Keratinocyte (primary cell): ENCODE measurements around the gene PAX2. TPM values are rescaled to one million over a fixed set of nuclear protein-coding genes. Genes with fewer than 3 reads are reported as not detected.

Experiments used
- DNase-seq: peaks from one replicate; pipeline ENCODE4 v3.0.0-alpha.2; 2011; ENCODE audit warnings: low read depth, missing footprints, low spot score
- FAIRE-seq: peaks from 2 replicates; lab custom pipeline; 2011; peaks lifted over from hg19 to GRCh38; lab: Jason Lieb, UNC
- H2AFZ ChIP-seq: 2 replicates; pipeline ENCODE4 v1.6.0; 2012; ENCODE audit warnings: low read length, control low read depth, inconsistent platforms; ENCODE audit not compliant: control insufficient read depth
- H3K27ac ChIP-seq: 2 replicates; pipeline ENCODE4 v1.5.1; 2011; ENCODE audit warnings: low read length; ENCODE audit not compliant: control insufficient read depth, insufficient read depth
- H3K27me3 ChIP-seq: 3 replicates; pipeline ENCODE4 v1.6.0; 2011; ENCODE audit warnings: low read length; ENCODE audit not compliant: control insufficient read depth, insufficient read depth; ENCODE audit errors: extremely low read depth
- H3K36me3 ChIP-seq, 2 experiments: 2 replicates in 1 of 2; 3 replicates in 1 of 2; pipeline ENCODE4 v1.5.1; 2011; ENCODE audit warnings: low read length in 2 of 2, mild to moderate bottlenecking in 1 of 2; ENCODE audit not compliant: control insufficient read depth in 2 of 2, insufficient read depth in 2 of 2; ENCODE audit errors: extremely low read depth in 1 of 2
- H3K4me1 ChIP-seq: 3 replicates; pipeline ENCODE4 v1.5.1; 2011; ENCODE audit warnings: low read length; ENCODE audit not compliant: control insufficient read depth, insufficient read depth; ENCODE audit errors: extremely low read depth
- H3K4me2 ChIP-seq: 3 replicates; pipeline ENCODE4 v1.6.0; 2011; ENCODE audit warnings: low read depth, low read length; ENCODE audit not compliant: control insufficient read depth, insufficient read depth; ENCODE audit errors: extremely low read depth
- H3K4me3 ChIP-seq, 3 experiments: fragments of 200-600 bp in 1 of 3; sonication (generic) in 1 of 3; 2 replicates in 2 of 3; 3 replicates in 1 of 3; pipeline ENCODE4 v1.5.1; 2011 to 2016; ENCODE audit warnings: low read length in 3 of 3, mild to moderate bottlenecking in 3 of 3, control low read depth in 2 of 3, inconsistent platforms in 1 of 3, low read depth in 1 of 3, mixed read lengths in 1 of 3, mixed run types in 1 of 3, moderate library complexity in 1 of 3; ENCODE audit not compliant: control insufficient read depth in 2 of 3, insufficient read depth in 2 of 3; ENCODE audit errors: extremely low read depth in 1 of 3
- H3K79me2 ChIP-seq: 2 replicates; pipeline ENCODE4 v1.6.0; 2012; ENCODE audit warnings: low read length; ENCODE audit not compliant: control insufficient read depth, insufficient read depth
- H3K9ac ChIP-seq: 3 replicates; pipeline ENCODE4 v1.6.0; 2011; ENCODE audit warnings: low read length; ENCODE audit not compliant: control insufficient read depth, insufficient read depth; ENCODE audit errors: extremely low read depth
- H3K9me1 ChIP-seq: 3 replicates; pipeline ENCODE4 v1.6.0; 2011; ENCODE audit warnings: low read length; ENCODE audit not compliant: control insufficient read depth, insufficient read depth; ENCODE audit errors: extremely low read depth
- H3K9me3 ChIP-seq: 2 replicates; pipeline ENCODE4 v1.5.1; 2012; ENCODE audit warnings: low read depth, low read length; ENCODE audit not compliant: control insufficient read depth
- H4K20me1 ChIP-seq: 3 replicates; pipeline ENCODE4 v1.6.0; 2011; ENCODE audit warnings: low read length; ENCODE audit not compliant: control insufficient read depth, insufficient read depth; ENCODE audit errors: extremely low read depth
- EZH2 ChIP-seq: IDR thresholded peaks from one replicate; pipeline ENCODE4 v1.6.1; 2012; ENCODE audit warnings: inconsistent platforms, mild to moderate bottlenecking, low read length, moderate library complexity
- dilution Hi-C: fragments of 300-500 bp; cut with MboI; formaldehyde crosslinking; loops from one replicate; pipeline ENCODE4 v1.7.0; 2020; ENCODE audit warnings: low sequenced_read_pairs; ENCODE audit not compliant: extremely low pct_ligation_motif_present
- polyA plus RNA-seq, 5 experiments: library from polyadenylated mRNA; depleted of rRNA in 3 of 5; stranded (reverse) in 3 of 5; stranded (forward) in 1 of 5; unstranded in 1 of 5; fragments of >200 nt; gene quantifications; 1 replicate in 1 of 5; 2 replicates in 3 of 5; 3 replicates in 1 of 5; pipeline versions ENCODE4 v1.2.1 to v1.2.3, GENCODE V29; 2011 to 2012; ENCODE audit warnings: missing spikeins in 2 of 5, low read depth in 1 of 5, low replicate concordance in 1 of 5
- TF ChIP-seq, protein P1 (sequence below), 3 experiments: IDR thresholded peaks in 1 of 3; conservative IDR thresholded peaks in 1 of 3; optimal IDR thresholded peaks in 1 of 3; 2 replicates in 2 of 3; 3 replicates in 1 of 3; pipeline versions ENCODE3 to v1.5.1; 2011; ENCODE audit warnings: low read length in 3 of 3, mild to moderate bottlenecking in 3 of 3, moderate library complexity in 2 of 3, control low read depth in 1 of 3, inconsistent platforms in 1 of 3; ENCODE audit not compliant: insufficient read depth in 2 of 3; ENCODE audit errors: extremely low read depth in 1 of 3

Gene PAX2
- polyA plus RNA-seq, 1 donor (not counting 4 experiments of a cell fraction or from before 2014, with no cell fraction given) = not detected

DNA sequence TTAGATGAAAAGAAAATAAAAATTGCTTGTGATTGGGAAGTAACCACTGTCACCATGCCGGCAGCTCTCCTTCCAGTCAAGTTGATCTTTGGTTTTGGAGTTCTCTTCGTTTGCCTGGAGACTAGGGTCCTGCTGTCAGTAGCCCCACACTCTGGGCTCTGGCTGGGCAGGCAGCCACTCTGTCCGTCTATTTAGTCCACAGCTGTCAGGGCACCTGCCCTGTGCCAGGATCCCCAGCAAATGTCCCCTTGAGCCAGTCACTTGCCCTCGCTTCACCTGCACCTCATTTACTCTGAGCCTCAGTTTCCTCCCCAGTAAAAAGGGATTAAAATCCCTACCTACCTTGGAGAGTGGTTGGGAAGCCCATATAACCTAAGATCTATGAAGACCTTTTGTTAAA lies 55.5 kb downstream of the PAX2 start:
- Histone ChIP-seq H3K4me1 (no peaks in the 10 kb centered on the region), H2AFZ (no peak overlapping the region), H3K9ac (no peak overlapping the region), H4K20me1 (no peaks in the 10 kb centered on the region), H3K4me3 (no peak overlapping the region), H3K4me2 (no peak overlapping the region), H3K27me3 (peaks cover 49% of the 10 kb centered on the region), H3K27ac (no peak overlapping the region), H3K79me2 (no peaks in the 10 kb centered on the region), H3K36me3 (no peaks in the 10 kb centered on the region), H3K9me1 (no peaks in the 10 kb centered on the region), H3K9me3 (no peaks in the 10 kb centered on the region)
- dilution Hi-C loops = no loop called here
- FAIRE-seq (no peak), DNase-seq (no peak)
- TF ChIP-seq, protein P1, sequence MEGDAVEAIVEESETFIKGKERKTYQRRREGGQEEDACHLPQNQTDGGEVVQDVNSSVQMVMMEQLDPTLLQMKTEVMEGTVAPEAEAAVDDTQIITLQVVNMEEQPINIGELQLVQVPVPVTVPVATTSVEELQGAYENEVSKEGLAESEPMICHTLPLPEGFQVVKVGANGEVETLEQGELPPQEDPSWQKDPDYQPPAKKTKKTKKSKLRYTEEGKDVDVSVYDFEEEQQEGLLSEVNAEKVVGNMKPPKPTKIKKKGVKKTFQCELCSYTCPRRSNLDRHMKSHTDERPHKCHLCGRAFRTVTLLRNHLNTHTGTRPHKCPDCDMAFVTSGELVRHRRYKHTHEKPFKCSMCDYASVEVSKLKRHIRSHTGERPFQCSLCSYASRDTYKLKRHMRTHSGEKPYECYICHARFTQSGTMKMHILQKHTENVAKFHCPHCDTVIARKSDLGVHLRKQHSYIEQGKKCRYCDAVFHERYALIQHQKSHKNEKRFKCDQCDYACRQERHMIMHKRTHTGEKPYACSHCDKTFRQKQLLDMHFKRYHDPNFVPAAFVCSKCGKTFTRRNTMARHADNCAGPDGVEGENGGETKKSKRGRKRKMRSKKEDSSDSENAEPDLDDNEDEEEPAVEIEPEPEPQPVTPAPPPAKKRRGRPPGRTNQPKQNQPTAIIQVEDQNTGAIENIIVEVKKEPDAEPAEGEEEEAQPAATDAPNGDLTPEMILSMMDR (optimal IDR thresholded peaks at IDR 0.05 in 1 of 3, IDR thresholded peaks at IDR 0.05 in 1 of 3, conservative IDR thresholded peaks at IDR 0.05 in 1 of 3; ENCODE audit: extremely low read depth in 1 of 3, insufficient read depth in 2 of 3, low read length in 3 of 3) = no peak
- no peak for TF ChIP-seq EZH2

DNA sequence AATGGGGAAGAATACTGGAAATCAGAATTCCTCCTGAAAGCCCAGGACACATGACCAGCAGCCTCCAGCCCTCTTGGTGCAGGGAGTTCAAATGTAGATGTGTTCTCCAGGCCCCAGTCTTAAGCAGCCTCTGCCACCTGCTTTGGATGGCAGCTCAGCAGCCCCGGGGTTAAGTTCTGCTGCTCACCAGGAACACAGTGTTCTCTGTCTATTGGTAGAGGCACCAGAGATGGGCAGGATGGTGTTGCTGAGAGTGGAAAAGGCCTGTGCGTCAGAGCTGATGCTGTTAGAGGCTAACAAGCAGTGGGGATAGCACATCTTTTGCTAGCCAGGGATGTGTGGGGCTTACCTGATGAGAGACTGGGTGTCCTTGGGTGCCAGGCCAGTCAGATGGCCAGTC lies 56.8 kb downstream of the PAX2 start:
- no peak for DNase-seq
- FAIRE-seq = no peak
- no peak overlapping the region for H3K4me2 ChIP-seq
- H3K9me3 ChIP-seq = no peaks in the 10 kb centered on the region
- peaks cover 57% of the 10 kb centered on the region for H3K27me3 ChIP-seq
- no peak overlapping the region for H3K4me3 ChIP-seq
- TF ChIP-seq EZH2 = no peak
- TF ChIP-seq, protein P1 (optimal IDR thresholded peaks at IDR 0.05 in 1 of 3, IDR thresholded peaks at IDR 0.05 in 1 of 3, conservative IDR thresholded peaks at IDR 0.05 in 1 of 3; ENCODE audit: extremely low read depth in 1 of 3, insufficient read depth in 2 of 3, low read length in 3 of 3) = no peak
- H3K79me2 ChIP-seq = no peaks in the 10 kb centered on the region
- H3K9ac ChIP-seq = no peak overlapping the region
- no peaks in the 10 kb centered on the region for H4K20me1 ChIP-seq
- no peak overlapping the region for H3K27ac ChIP-seq
- H2AFZ ChIP-seq = no peak overlapping the region
- dilution Hi-C loops = no loop called here
- H3K4me1 ChIP-seq = no peaks in the 10 kb centered on the region
- H3K9me1 ChIP-seq = no peaks in the 10 kb centered on the region
- H3K36me3 ChIP-seq = no peaks in the 10 kb centered on the region
